K562 (cell line): ENCODE data around the gene KMT2E. TPM values are rescaled to one million over a fixed set of nuclear protein-coding genes. Genes with fewer than 3 reads are reported as not detected.

Source experiments
- ESRRB ChIP-seq: fragments of 250-450 bp; sonication (Bioruptor Pico); IDR thresholded peaks from 2 replicates; pipeline ENCODE4 v1.5.0; 2020; ENCODE audit warnings: mild to moderate bottlenecking, moderate library complexity, borderline replicate concordance
- JUND ChIP-seq, 2 experiments: IDR thresholded peaks; 2 replicates in 1 of 2; 3 replicates in 1 of 2; pipeline ENCODE4 v1.6.1; 2011; ENCODE audit warnings: borderline replicate concordance in 2 of 2, low read depth in 2 of 2, low read length in 2 of 2, improper control_type of control experiment in 1 of 2, missing biosample characterization in 1 of 2, missing genetic modification characterization in 1 of 2, missing genetic modification reagents in 1 of 2
- LEF1 ChIP-seq: fragments of 450-650 bp; IDR thresholded peaks from 2 replicates; pipeline ENCODE4 v1.6.1; 2016; ENCODE audit warnings: mild to moderate bottlenecking
- MCM2 ChIP-seq: fragments of 450-650 bp; IDR thresholded peaks from 2 replicates; pipeline ENCODE4 v1.6.1; 2017; ENCODE audit warnings: low read depth, mild to moderate bottlenecking
- POLR2B ChIP-seq: fragments of 450-650 bp; IDR thresholded peaks from 2 replicates; pipeline ENCODE4 v1.6.1; 2018; ENCODE audit warnings: low read depth; ENCODE audit not compliant: partially characterized antibody
- SMC3 ChIP-seq: conservative IDR thresholded peaks from 2 replicates; pipeline ENCODE4 v1.6.1; 2011; ENCODE audit warnings: low read depth, low read length, improper control_type of control experiment; ENCODE audit not compliant: insufficient read depth
- ZNF146 ChIP-seq: IDR thresholded peaks from one replicate; pipeline ENCODE4 v1.6.1; 2018; ENCODE audit warnings: missing compliant biosample characterization; ENCODE audit not compliant: unreplicated experiment
- ZNF184 ChIP-seq: sonication (generic); formaldehyde crosslinking; IDR thresholded peaks from 2 replicates; pipeline ENCODE4 v1.5.0; 2020; ENCODE audit warnings: missing genetic modification reagents
- ZNF282 ChIP-seq: sonication (generic); formaldehyde crosslinking; IDR thresholded peaks from 2 replicates; pipeline ENCODE4 v1.8.1; 2023; ENCODE audit warnings: missing genetic modification reagents
- ZNF384 ChIP-seq: IDR thresholded peaks from 2 replicates; pipeline ENCODE4 v1.6.1; 2012; ENCODE audit warnings: low read depth, low read length, improper control_type of control experiment
- polyA plus RNA-seq, 8 experiments: library from polyadenylated mRNA; depleted of rRNA in 4 of 8; stranded (reverse) in 5 of 8; unstranded in 3 of 8; fragments of >200 nt; fragmentation: Nextera tagmentation in 2 of 8; fragmentation: Illumina TruSeq in 1 of 8; extraction: Ambion mirVana in 2 of 8; extraction: Trizol in 1 of 8; gene quantifications; 2 replicates each; pipeline versions ENCODE4 v1.2.1 to v1.2.3, GENCODE V29; 2011 to 2014; ENCODE audit warnings: inconsistent platforms in 1 of 8, missing spikeins in 1 of 8
- total RNA-seq, 7 experiments: library from RNA; depleted of rRNA in 6 of 7; stranded (reverse); fragments of >200 nt in 6 of 7; fragmentation: Illumina TruSeq in 2 of 7; extraction: Trizol in 2 of 7; gene quantifications; 2 replicates each; pipeline versions ENCODE4 v1.2.1 to v1.2.3, GENCODE V29; 2011 to 2021; ENCODE audit warnings: low replicate concordance in 1 of 7
- TF ChIP-seq, protein P1 (sequence below): fragments of 450-650 bp; IDR thresholded peaks from 2 replicates; pipeline ENCODE4 v1.6.1; 2016; ENCODE audit warnings: mild to moderate bottlenecking, moderate library complexity
- TF ChIP-seq, protein P2 (sequence below), 3 experiments: IDR thresholded peaks in 2 of 3; conservative IDR thresholded peaks in 1 of 3; 2 replicates each; pipeline ENCODE4 v1.5.1; 2011 to 2012; ENCODE audit warnings: low read length in 3 of 3, mild to moderate bottlenecking in 3 of 3, control low read depth in 2 of 3, improper control_type of control experiment in 1 of 3, inconsistent platforms in 1 of 3, low read depth in 1 of 3, mixed read lengths in 1 of 3, moderate library complexity in 1 of 3; ENCODE audit not compliant: insufficient read depth in 2 of 3

Gene KMT2E
- total and polyA plus RNA-seq, 9 of the 15 experiments (the other 6 are each of a cell fraction or from before 2014, with no cell fraction given) = 8.9 to 55.3 (median 38.1) TPM

DNA sequence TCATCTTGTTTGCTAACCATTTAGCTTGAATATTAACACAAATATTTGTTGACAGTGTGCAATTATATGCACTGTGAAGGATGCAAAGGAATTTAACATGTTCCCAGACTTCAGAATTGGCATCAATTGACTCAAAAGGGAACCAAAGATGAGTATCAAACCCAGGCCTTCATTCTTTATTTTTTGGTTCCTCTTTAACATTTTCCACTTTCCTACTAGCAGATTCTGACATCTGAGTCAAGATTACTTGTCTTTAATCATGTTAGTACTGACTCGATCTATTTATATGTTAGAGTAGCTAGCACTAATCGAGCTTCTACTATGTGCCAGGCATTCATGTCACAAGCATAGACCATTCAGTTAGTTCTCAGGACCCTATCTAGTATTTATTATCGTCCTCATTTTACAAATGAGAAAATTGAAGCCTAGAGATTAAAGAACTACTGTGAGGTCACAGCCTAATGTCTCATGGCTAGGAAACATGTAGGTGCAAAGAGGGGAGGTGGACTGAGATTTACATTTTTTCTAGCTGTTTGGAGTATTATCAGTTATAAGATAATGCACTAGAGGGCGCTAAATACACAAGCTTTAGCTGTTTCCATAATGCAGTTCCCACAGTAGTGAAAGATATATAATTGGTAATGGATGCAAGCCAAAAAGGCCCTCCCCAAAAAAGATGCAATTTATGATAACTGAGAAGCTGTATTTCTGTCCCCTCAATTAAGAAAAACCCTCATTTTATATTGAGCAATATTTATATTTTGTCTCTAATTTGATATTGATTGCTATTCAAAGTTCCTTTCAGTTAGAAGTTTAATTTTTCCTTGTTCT, 32.9 kb upstream of the KMT2E start (continued):
- TF ChIP-seq ESRRB (CRISPR knock-in tag) (no peak), ZNF384 (peak; percentile 84), ZNF282 (CRISPR knock-in tag) (no peak), JUND (IDR thresholded peaks at IDR 0.05; ENCODE audit: borderline replicate concordance, low read depth, low read length) (peak; percentile 37; the same call in 1 of the 2 replicates), JUND (tag; IDR thresholded peaks at IDR 0.05; ENCODE audit: borderline replicate concordance, low read depth, low read length) (no peak), LEF1 (peak; percentile 43; the same call in 1 of the 2 replicates), ZNF184 (no peak), SMC3 (peak; percentile 89), ZNF146 (CRISPR knock-in tag) (no peak), MCM2 (no peak), POLR2B (peak; percentile 4)
- TF ChIP-seq, protein P1, sequence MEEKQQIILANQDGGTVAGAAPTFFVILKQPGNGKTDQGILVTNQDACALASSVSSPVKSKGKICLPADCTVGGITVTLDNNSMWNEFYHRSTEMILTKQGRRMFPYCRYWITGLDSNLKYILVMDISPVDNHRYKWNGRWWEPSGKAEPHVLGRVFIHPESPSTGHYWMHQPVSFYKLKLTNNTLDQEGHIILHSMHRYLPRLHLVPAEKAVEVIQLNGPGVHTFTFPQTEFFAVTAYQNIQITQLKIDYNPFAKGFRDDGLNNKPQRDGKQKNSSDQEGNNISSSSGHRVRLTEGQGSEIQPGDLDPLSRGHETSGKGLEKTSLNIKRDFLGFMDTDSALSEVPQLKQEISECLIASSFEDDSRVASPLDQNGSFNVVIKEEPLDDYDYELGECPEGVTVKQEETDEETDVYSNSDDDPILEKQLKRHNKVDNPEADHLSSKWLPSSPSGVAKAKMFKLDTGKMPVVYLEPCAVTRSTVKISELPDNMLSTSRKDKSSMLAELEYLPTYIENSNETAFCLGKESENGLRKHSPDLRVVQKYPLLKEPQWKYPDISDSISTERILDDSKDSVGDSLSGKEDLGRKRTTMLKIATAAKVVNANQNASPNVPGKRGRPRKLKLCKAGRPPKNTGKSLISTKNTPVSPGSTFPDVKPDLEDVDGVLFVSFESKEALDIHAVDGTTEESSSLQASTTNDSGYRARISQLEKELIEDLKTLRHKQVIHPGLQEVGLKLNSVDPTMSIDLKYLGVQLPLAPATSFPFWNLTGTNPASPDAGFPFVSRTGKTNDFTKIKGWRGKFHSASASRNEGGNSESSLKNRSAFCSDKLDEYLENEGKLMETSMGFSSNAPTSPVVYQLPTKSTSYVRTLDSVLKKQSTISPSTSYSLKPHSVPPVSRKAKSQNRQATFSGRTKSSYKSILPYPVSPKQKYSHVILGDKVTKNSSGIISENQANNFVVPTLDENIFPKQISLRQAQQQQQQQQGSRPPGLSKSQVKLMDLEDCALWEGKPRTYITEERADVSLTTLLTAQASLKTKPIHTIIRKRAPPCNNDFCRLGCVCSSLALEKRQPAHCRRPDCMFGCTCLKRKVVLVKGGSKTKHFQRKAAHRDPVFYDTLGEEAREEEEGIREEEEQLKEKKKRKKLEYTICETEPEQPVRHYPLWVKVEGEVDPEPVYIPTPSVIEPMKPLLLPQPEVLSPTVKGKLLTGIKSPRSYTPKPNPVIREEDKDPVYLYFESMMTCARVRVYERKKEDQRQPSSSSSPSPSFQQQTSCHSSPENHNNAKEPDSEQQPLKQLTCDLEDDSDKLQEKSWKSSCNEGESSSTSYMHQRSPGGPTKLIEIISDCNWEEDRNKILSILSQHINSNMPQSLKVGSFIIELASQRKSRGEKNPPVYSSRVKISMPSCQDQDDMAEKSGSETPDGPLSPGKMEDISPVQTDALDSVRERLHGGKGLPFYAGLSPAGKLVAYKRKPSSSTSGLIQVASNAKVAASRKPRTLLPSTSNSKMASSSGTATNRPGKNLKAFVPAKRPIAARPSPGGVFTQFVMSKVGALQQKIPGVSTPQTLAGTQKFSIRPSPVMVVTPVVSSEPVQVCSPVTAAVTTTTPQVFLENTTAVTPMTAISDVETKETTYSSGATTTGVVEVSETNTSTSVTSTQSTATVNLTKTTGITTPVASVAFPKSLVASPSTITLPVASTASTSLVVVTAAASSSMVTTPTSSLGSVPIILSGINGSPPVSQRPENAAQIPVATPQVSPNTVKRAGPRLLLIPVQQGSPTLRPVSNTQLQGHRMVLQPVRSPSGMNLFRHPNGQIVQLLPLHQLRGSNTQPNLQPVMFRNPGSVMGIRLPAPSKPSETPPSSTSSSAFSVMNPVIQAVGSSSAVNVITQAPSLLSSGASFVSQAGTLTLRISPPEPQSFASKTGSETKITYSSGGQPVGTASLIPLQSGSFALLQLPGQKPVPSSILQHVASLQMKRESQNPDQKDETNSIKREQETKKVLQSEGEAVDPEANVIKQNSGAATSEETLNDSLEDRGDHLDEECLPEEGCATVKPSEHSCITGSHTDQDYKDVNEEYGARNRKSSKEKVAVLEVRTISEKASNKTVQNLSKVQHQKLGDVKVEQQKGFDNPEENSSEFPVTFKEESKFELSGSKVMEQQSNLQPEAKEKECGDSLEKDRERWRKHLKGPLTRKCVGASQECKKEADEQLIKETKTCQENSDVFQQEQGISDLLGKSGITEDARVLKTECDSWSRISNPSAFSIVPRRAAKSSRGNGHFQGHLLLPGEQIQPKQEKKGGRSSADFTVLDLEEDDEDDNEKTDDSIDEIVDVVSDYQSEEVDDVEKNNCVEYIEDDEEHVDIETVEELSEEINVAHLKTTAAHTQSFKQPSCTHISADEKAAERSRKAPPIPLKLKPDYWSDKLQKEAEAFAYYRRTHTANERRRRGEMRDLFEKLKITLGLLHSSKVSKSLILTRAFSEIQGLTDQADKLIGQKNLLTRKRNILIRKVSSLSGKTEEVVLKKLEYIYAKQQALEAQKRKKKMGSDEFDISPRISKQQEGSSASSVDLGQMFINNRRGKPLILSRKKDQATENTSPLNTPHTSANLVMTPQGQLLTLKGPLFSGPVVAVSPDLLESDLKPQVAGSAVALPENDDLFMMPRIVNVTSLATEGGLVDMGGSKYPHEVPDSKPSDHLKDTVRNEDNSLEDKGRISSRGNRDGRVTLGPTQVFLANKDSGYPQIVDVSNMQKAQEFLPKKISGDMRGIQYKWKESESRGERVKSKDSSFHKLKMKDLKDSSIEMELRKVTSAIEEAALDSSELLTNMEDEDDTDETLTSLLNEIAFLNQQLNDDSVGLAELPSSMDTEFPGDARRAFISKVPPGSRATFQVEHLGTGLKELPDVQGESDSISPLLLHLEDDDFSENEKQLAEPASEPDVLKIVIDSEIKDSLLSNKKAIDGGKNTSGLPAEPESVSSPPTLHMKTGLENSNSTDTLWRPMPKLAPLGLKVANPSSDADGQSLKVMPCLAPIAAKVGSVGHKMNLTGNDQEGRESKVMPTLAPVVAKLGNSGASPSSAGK = 0 out of 2 replicates have a peak, but pooled peaks have one; percentile 8
- TF ChIP-seq, protein P2, sequence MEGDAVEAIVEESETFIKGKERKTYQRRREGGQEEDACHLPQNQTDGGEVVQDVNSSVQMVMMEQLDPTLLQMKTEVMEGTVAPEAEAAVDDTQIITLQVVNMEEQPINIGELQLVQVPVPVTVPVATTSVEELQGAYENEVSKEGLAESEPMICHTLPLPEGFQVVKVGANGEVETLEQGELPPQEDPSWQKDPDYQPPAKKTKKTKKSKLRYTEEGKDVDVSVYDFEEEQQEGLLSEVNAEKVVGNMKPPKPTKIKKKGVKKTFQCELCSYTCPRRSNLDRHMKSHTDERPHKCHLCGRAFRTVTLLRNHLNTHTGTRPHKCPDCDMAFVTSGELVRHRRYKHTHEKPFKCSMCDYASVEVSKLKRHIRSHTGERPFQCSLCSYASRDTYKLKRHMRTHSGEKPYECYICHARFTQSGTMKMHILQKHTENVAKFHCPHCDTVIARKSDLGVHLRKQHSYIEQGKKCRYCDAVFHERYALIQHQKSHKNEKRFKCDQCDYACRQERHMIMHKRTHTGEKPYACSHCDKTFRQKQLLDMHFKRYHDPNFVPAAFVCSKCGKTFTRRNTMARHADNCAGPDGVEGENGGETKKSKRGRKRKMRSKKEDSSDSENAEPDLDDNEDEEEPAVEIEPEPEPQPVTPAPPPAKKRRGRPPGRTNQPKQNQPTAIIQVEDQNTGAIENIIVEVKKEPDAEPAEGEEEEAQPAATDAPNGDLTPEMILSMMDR (IDR thresholded peaks at IDR 0.05 in 2 of 3, conservative IDR thresholded peaks at IDR 0.05 in 1 of 3; ENCODE audit: insufficient read depth in 2 of 3, low read depth in 1 of 3, low read length in 3 of 3) = peak; percentile 64 to 92 (median 78)
